Peyer's patch (tissue), 4 donors: ENCODE results near the gene PLLP. TPM values are rescaled to one million over a fixed set of nuclear protein-coding genes. Genes with fewer than 3 reads are reported as not detected.

Experiments
- DNase-seq, 3 donors: peaks; one replicate each; pipeline ENCODE4 v3.0.0-alpha.2; 2017 to 2019
- H3K27ac ChIP-seq, 4 donors: fragments of 200-600 bp; sonication (generic); one replicate each; pipeline ENCODE4 v1.5.1; 2016 to 2019
- H3K27me3 ChIP-seq, 2 donors: fragments of 200-600 bp; sonication (generic); one replicate each; pipeline ENCODE4 v1.5.1; 2019
- H3K36me3 ChIP-seq, 3 donors: fragments of 200-600 bp; sonication (generic); one replicate each; pipeline ENCODE4 v1.5.1; 2016 to 2019
- H3K4me1 ChIP-seq, 4 donors: fragments of 200-600 bp; sonication (generic); one replicate each; pipeline ENCODE4 v1.5.1; 2016 to 2019
- H3K4me3 ChIP-seq, 4 donors: fragments of 200-600 bp; sonication (generic); 1 replicate in 3 of 4; 2 replicates in 1 of 4; pipeline ENCODE4 v1.5.1; 2016 to 2019; ENCODE audit warnings: mild to moderate bottlenecking in 1 of 4
- H3K9me3 ChIP-seq, 4 donors: fragments of 200-600 bp; sonication (generic); one replicate each; pipeline ENCODE4 v1.5.1; 2016 to 2019; ENCODE audit warnings: mild to moderate bottlenecking in 1 of 4
- POLR2A ChIP-seq, 2 donors: fragments of 450-650 bp; IDR thresholded peaks; one replicate each; pipeline ENCODE4 v1.5.1; 2017; ENCODE audit warnings: antibody characterized with exemption in 2 of 2, mild to moderate bottlenecking in 2 of 2, moderate library complexity in 2 of 2
- total RNA-seq, 4 donors: library from RNA; depleted of rRNA; stranded (reverse); fragments of >200 nt; gene quantifications; one replicate each; pipeline ENCODE4 v1.1.0, GENCODE V29; 2016
- TF ChIP-seq, protein P1 (sequence below), 6 experiments: fragments of 450-650 bp in 4 of 6; fragments of 200-600 bp in 2 of 6; sonication (generic) in 1 of 6; IDR thresholded peaks; one replicate each; pipeline ENCODE4 v1.5.1; 2017 to 2019; ENCODE audit warnings: antibody characterized with exemption in 6 of 6, mild to moderate bottlenecking in 3 of 6, moderate library complexity in 1 of 6

Gene PLLP
- total RNA-seq, 4 donors from 2014 or later = 1.7 to 152 (median 126) TPM

DNA sequence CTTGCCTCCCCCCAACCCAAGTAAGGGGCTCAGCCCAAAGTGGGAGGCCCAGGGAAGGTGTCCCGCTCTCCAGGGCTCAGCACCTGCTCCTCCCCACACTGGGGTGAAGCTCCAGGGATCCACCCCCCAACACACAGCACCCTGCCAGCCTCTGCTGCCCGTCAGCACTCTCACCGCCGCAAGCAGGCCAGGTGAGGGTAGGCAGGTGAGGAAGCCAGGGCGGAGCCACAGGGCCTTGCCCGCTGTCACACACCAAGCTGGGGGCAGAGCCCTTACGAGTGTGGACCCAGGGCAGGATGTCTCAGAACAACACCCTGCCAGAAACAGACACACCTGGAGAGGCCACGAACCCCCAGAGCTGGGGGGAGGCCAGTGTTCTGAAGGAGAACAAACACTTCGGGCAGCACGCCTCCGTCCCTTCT lies 19.5 kb downstream of the PLLP start:
- Histone ChIP-seq H3K4me3 (no peak overlapping the region), H3K9me3 (no peaks in the 10 kb centered on the region), H3K36me3 (peaks cover 0 to 3% (median 0%) of the 10 kb centered on the region in 3 donors), H3K4me1 (peaks cover 0 to 35% (median 12%) of the 10 kb centered on the region in 4 donors), H3K27me3 (no peaks in the 10 kb centered on the region), H3K27ac (peak overlapping the region in 3 of 4 donors; percentile 74 to 96 (median 93))
- peak in 2 of 3 donors; percentile 82 to 83 for DNase-seq
- peak in 1 of 2 donors; percentile 53 for TF ChIP-seq POLR2A (IDR thresholded peaks at IDR 0.05)
- TF ChIP-seq, protein P1, sequence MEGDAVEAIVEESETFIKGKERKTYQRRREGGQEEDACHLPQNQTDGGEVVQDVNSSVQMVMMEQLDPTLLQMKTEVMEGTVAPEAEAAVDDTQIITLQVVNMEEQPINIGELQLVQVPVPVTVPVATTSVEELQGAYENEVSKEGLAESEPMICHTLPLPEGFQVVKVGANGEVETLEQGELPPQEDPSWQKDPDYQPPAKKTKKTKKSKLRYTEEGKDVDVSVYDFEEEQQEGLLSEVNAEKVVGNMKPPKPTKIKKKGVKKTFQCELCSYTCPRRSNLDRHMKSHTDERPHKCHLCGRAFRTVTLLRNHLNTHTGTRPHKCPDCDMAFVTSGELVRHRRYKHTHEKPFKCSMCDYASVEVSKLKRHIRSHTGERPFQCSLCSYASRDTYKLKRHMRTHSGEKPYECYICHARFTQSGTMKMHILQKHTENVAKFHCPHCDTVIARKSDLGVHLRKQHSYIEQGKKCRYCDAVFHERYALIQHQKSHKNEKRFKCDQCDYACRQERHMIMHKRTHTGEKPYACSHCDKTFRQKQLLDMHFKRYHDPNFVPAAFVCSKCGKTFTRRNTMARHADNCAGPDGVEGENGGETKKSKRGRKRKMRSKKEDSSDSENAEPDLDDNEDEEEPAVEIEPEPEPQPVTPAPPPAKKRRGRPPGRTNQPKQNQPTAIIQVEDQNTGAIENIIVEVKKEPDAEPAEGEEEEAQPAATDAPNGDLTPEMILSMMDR (IDR thresholded peaks at IDR 0.05) = no peak

DNA sequence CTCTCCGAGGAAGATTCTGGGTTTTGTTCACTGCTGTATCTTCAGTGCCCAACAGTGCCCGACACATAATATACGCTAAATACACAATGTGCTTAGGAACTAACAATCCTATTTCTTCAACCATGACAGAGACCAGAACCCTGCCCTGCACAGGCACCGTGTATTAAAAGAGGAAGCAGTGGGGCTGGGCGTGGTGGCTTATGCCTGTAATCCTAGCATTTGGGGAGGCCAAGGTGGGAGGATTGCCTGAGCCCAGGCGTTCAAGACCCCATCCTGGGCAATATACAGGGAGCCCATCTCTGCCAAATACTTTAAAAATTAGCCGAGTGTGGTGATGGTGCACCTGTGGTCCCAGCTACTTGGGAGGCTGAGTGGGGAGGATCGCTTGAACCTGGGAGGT lies 20.1 kb downstream of the PLLP start:
- no peak for TF ChIP-seq POLR2A (IDR thresholded peaks at IDR 0.05)
- TF ChIP-seq, protein P1 (IDR thresholded peaks at IDR 0.05) = no peak
- Histone ChIP-seq H3K27me3 (no peaks in the 10 kb centered on the region), H3K9me3 (no peaks in the 10 kb centered on the region), H3K27ac (peak overlapping the region in 3 of 4 donors; percentile 74 to 96 (median 93)), H3K4me3 (no peak overlapping the region), H3K36me3 (peaks cover 0 to 3% (median 0%) of the 10 kb centered on the region in 3 donors), H3K4me1 (peaks cover 0 to 35% (median 11%) of the 10 kb centered on the region in 4 donors)
- DNase-seq = peak in 2 of 3 donors; percentile 29 to 44

DNA sequence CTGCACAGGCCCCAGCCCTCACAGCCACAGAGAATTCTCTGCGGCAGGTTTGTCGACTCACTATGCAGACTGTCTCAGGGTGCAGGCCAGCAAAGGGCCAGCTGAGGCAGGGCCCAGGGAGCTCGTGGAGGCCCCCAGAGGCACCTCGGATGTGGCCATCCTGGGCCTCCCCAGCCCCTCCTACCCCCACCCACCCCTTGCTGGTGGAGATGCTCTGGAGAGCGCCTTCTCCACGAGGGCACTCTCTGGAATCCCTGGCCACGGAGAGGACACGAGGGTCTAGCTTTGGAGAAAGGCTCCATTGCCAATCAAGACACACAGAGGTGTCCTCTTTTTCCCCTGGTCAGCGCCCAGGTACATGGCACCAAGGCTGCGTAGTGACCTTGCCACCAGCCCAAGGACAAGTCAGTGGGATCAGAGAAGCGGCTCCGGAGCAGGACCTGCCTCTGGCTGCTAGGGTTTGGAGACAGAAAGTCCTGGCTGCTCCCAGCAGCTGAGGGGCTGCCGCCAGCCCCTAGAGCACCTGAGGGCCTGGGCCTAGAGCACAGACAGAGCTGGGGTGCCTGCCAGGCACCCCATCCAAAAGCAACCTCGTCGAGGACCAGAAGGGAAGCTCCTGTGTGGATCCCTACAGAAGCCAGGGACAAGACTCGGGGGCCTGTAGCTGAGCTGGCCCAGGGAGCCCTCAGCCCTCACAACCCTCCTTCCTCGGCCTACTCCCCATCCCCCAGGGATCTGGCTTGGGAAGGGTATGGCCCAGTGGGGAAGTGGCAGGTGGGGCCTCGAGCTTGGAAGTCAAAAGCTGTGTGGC lies 20.7 kb downstream of the PLLP start:
- peaks cover 0 to 3% (median 0%) of the 10 kb centered on the region in 3 donors for H3K36me3 ChIP-seq
- H3K4me3 ChIP-seq = no peak overlapping the region
- H3K4me1 ChIP-seq = peaks cover 0 to 35% (median 11%) of the 10 kb centered on the region in 4 donors
- H3K9me3 ChIP-seq = no peaks in the 10 kb centered on the region
- peak in 2 of 3 donors; percentile 37 to 40 for DNase-seq
- H3K27me3 ChIP-seq = no peaks in the 10 kb centered on the region
- TF ChIP-seq, protein P1 (IDR thresholded peaks at IDR 0.05) = no peak
- TF ChIP-seq POLR2A (IDR thresholded peaks at IDR 0.05) = no peak
- peak overlapping the region in 1 of 4 donors; percentile 96 for H3K27ac ChIP-seq

DNA sequence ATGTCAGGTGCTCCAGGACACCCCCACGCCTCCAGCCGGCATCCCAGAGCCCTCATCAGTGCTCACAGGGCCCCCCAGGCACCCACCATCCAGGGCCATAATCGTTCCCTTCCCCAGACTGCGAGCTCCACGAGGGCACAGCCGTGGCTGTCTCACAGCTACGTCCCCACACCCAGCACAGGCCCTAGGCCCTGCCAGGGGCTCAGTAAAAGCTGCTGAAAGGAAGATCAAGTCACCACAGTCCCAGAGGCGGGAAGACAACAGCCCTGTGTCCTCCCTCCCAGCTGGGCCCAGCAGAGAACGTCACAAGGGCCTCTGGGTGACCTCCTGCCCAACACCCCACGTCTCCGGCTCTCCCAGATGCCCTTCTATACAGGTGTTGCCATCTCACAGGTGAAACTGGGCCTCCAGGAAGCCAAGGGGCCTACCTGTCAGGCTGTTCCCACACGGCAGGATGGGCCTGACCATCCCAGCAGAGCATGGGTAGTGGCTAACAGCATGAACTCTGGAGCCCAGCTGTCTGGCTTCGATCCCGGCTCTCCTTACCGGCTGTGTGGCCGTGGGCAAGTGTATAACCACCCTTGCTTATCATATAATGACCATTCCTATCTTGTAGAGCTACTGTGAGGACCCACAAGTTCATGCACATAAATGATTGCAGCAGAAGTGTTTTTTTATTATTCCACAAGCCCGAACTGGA lies 21.5 kb downstream of the PLLP start:
- Histone ChIP-seq H3K36me3 (peaks cover 0 to 10% (median 0%) of the 10 kb centered on the region in 3 donors), H3K27ac (no peak overlapping the region), H3K9me3 (no peaks in the 10 kb centered on the region), H3K4me1 (peaks cover 0 to 28% (median 8%) of the 10 kb centered on the region in 4 donors), H3K4me3 (no peak overlapping the region), H3K27me3 (no peaks in the 10 kb centered on the region)
- DNase-seq = peak in 1 of 3 donors; percentile 44
- TF ChIP-seq, protein P1 (IDR thresholded peaks at IDR 0.05) = no peak
- TF ChIP-seq POLR2A (IDR thresholded peaks at IDR 0.05) = no peak

DNA sequence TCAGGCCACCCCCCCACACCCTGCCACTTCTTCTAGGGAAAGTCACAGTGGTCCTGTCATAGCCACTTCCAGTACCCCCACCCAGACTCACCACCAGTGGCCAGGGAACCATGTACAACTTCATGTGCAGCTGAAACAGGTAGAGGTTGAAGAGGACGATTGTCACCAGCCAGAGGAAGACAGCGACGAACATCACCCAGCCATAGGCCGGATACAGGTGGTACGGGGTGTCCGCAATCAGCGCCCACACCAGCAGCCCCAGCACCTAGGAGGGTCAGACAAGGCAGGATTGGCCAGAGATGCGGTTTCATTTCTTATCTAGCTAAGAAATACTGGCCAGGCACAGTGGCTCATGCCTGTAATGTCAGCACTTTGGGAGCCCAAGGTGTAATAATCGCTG lies 22.7 kb downstream of the PLLP start:
- Histone ChIP-seq H3K27ac (no peak overlapping the region), H3K4me1 (peaks cover 0 to 16% (median 5%) of the 10 kb centered on the region in 4 donors), H3K4me3 (no peak overlapping the region), H3K9me3 (no peaks in the 10 kb centered on the region), H3K27me3 (no peaks in the 10 kb centered on the region), H3K36me3 (peaks cover 0 to 19% (median 0%) of the 10 kb centered on the region in 3 donors)
- DNase-seq = peak in 1 of 3 donors; percentile 29
- TF ChIP-seq POLR2A (IDR thresholded peaks at IDR 0.05) = no peak
- TF ChIP-seq, protein P1 (IDR thresholded peaks at IDR 0.05) = no peak
